ENCODE results near the gene AVPI1.

Gene AVPI1

DNA sequence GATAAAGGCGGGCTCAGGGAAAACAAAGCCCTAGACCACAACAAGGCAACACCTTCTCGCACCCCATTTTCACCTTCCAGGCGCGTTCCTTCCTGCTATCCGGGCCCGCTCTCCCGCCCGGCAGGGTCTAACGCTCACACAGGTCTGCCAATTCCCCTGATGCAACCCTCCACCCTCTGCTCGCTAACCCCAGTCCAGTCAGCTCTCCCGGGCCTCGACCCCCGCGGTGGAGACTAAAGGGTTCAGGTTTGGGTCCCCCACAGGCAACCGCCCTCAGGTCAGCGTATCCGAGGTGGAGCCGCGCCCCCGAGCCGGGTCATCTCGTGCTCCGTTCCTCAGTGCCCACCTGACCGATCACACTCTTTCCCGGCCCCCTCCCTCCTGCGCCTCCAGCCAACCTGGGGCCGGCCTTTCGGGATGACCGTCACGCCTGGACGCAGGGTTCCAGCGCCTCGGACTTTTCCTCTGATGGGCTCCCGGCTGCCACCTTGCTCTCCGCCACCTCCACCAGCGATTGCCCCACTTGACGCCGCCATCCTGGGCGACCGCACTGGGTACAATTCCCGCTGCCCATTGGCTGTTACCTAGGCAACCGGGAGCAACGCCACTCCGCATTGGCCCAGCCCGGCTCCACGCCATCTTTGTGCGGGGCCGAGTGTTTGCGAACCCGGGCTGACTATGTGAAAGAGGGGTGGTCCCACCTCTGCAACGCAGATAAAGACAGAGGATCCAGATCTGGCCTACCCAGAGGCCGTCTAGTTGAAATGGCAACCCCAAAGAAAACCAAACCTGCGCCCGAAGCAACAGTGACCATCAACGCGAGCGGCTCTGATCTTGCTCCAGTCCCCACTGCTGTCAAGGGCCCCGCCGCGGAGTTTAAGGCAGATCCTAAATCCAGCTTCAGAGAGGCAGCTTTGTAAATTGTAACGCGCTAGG, 53.8 kb downstream of the AVPI1 start, which contains the start of gene MORN4 (continued):
- TF ChIP-seq, protein P1, sequence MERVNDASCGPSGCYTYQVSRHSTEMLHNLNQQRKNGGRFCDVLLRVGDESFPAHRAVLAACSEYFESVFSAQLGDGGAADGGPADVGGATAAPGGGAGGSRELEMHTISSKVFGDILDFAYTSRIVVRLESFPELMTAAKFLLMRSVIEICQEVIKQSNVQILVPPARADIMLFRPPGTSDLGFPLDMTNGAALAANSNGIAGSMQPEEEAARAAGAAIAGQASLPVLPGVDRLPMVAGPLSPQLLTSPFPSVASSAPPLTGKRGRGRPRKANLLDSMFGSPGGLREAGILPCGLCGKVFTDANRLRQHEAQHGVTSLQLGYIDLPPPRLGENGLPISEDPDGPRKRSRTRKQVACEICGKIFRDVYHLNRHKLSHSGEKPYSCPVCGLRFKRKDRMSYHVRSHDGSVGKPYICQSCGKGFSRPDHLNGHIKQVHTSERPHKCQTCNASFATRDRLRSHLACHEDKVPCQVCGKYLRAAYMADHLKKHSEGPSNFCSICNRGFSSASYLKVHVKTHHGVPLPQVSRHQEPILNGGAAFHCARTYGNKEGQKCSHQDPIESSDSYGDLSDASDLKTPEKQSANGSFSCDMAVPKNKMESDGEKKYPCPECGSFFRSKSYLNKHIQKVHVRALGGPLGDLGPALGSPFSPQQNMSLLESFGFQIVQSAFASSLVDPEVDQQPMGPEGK (tag by site-specific recombination; IDR thresholded peaks at IDR 0.05) = peak; percentile 77
- TF ChIP-seq SP2 (tag by site-specific recombination; IDR thresholded peaks at IDR 0.05) = peak; percentile 85
- TF ChIP-seq, protein P2, sequence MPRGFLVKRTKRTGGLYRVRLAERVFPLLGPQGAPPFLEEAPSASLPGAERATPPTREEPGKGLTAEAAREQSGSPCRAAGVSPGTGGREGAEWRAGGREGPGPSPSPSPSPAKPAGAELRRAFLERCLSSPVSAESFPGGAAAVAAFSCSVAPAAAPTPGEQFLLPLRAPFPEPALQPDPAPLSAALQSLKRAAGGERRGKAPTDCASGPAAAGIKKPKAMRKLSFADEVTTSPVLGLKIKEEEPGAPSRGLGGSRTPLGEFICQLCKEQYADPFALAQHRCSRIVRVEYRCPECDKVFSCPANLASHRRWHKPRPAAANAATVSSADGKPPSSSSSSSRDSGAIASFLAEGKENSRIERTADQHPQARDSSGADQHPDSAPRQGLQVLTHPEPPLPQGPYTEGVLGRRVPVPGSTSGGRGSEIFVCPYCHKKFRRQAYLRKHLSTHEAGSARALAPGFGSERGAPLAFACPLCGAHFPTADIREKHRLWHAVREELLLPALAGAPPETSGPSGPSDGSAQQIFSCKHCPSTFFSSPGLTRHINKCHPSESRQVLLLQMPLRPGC (tag by site-specific recombination; IDR thresholded peaks at IDR 0.05) = peak; percentile 22; the same call in 1 of the 2 replicates
- peak; percentile 82 for TF ChIP-seq GLIS1 (tag by site-specific recombination; IDR thresholded peaks at IDR 0.05)
- peak; percentile 54; the same call in 1 of the 2 replicates for TF ChIP-seq ZNF391 (tag by site-specific recombination; IDR thresholded peaks at IDR 0.05; ENCODE audit: borderline replicate concordance, low read depth)
- no peak for TF ChIP-seq ZNF266 (tag by site-specific recombination; IDR thresholded peaks at IDR 0.05; ENCODE audit: low read depth)
- no peak for TF ChIP-seq ZNF623 (tag by site-specific recombination; IDR thresholded peaks at IDR 0.05)
- TF ChIP-seq YY2 (tag by site-specific recombination; IDR thresholded peaks at IDR 0.05) = peak; percentile 100
- 0 out of 2 replicates have a peak, but pooled peaks have one; percentile 8 for TF ChIP-seq ZNF10 (tag by site-specific recombination; IDR thresholded peaks at IDR 0.05)
- TF ChIP-seq OSR2 (tag by site-specific recombination; IDR thresholded peaks at IDR 0.05) = no peak
- no peak for TF ChIP-seq ZNF121 (tag by site-specific recombination; IDR thresholded peaks at IDR 0.05)
- TF ChIP-seq, protein P3, sequence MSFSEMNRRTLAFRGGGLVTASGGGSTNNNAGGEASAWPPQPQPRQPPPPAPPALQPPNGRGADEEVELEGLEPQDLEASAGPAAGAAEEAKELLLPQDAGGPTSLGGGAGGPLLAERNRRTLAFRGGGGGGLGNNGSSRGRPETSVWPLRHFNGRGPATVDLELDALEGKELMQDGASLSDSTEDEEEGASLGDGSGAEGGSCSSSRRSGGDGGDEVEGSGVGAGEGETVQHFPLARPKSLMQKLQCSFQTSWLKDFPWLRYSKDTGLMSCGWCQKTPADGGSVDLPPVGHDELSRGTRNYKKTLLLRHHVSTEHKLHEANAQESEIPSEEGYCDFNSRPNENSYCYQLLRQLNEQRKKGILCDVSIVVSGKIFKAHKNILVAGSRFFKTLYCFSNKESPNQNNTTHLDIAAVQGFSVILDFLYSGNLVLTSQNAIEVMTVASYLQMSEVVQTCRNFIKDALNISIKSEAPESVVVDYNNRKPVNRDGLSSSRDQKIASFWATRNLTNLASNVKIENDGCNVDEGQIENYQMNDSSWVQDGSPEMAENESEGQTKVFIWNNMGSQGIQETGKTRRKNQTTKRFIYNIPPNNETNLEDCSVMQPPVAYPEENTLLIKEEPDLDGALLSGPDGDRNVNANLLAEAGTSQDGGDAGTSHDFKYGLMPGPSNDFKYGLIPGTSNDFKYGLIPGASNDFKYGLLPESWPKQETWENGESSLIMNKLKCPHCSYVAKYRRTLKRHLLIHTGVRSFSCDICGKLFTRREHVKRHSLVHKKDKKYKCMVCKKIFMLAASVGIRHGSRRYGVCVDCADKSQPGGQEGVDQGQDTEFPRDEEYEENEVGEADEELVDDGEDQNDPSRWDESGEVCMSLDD (tag by site-specific recombination; IDR thresholded peaks at IDR 0.05) = peak; percentile 52
- peak; percentile 82 for TF ChIP-seq SCRT2 (tag by site-specific recombination; IDR thresholded peaks at IDR 0.05)
- TF ChIP-seq, protein P4, sequence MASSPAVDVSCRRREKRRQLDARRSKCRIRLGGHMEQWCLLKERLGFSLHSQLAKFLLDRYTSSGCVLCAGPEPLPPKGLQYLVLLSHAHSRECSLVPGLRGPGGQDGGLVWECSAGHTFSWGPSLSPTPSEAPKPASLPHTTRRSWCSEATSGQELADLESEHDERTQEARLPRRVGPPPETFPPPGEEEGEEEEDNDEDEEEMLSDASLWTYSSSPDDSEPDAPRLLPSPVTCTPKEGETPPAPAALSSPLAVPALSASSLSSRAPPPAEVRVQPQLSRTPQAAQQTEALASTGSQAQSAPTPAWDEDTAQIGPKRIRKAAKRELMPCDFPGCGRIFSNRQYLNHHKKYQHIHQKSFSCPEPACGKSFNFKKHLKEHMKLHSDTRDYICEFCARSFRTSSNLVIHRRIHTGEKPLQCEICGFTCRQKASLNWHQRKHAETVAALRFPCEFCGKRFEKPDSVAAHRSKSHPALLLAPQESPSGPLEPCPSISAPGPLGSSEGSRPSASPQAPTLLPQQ (tag by site-specific recombination; IDR thresholded peaks at IDR 0.05) = peak; percentile 99
- 0 out of 2 replicates have a peak, but pooled peaks have one; percentile 9 for TF ChIP-seq ZNF660 (tag by site-specific recombination; IDR thresholded peaks at IDR 0.05)
- TF ChIP-seq FEZF1 (tag by site-specific recombination; IDR thresholded peaks at IDR 0.05) = no peak
- no peak for TF ChIP-seq OVOL3 (tag by site-specific recombination; IDR thresholded peaks at IDR 0.05)
- TF ChIP-seq GLIS2 (tag by site-specific recombination; IDR thresholded peaks at IDR 0.05) = peak; percentile 96
- TF ChIP-seq, protein P5, sequence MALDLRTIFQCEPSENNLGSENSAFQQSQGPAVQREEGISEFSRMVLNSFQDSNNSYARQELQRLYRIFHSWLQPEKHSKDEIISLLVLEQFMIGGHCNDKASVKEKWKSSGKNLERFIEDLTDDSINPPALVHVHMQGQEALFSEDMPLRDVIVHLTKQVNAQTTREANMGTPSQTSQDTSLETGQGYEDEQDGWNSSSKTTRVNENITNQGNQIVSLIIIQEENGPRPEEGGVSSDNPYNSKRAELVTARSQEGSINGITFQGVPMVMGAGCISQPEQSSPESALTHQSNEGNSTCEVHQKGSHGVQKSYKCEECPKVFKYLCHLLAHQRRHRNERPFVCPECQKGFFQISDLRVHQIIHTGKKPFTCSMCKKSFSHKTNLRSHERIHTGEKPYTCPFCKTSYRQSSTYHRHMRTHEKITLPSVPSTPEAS (tag by site-specific recombination; IDR thresholded peaks at IDR 0.05) = peak; percentile 42; the same call in 1 of the 2 replicates
- TF ChIP-seq ZNF2 (tag by site-specific recombination; IDR thresholded peaks at IDR 0.05) = peak; percentile 68
- TF ChIP-seq ZNF23 (tag by site-specific recombination; IDR thresholded peaks at IDR 0.05; ENCODE audit: borderline replicate concordance) = no peak
- TF ChIP-seq ZIC2 (tag by site-specific recombination; IDR thresholded peaks at IDR 0.05) = peak; percentile 69
- peak; percentile 98 for TF ChIP-seq ZFP69B (tag by site-specific recombination; IDR thresholded peaks at IDR 0.05)
- TF ChIP-seq, protein P6, sequence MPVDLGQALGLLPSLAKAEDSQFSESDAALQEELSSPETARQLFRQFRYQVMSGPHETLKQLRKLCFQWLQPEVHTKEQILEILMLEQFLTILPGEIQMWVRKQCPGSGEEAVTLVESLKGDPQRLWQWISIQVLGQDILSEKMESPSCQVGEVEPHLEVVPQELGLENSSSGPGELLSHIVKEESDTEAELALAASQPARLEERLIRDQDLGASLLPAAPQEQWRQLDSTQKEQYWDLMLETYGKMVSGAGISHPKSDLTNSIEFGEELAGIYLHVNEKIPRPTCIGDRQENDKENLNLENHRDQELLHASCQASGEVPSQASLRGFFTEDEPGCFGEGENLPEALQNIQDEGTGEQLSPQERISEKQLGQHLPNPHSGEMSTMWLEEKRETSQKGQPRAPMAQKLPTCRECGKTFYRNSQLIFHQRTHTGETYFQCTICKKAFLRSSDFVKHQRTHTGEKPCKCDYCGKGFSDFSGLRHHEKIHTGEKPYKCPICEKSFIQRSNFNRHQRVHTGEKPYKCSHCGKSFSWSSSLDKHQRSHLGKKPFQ (tag by site-specific recombination; IDR thresholded peaks at IDR 0.05) = peak; percentile 70
- TF ChIP-seq ZNF501 (tag by site-specific recombination; IDR thresholded peaks at IDR 0.05) = peak; percentile 82
- TF ChIP-seq ZNF350 (tag by site-specific recombination; IDR thresholded peaks at IDR 0.05) = no peak
- peak; percentile 88 for TF ChIP-seq ZNF335 (tag by site-specific recombination; conservative IDR thresholded peaks at IDR 0.05)

Data from HEK293 (cell line).